GM18870 (cell line): ENCODE data around the gene NTN1.

Experiments used
- ATAC-seq: cut with Tn5 transposase; IDR thresholded peaks from one replicate; pipeline ENCODE4 v1.9.1; 2021; ENCODE audit warnings: moderate library complexity; ENCODE audit not compliant: unreplicated experiment

Gene NTN1

DNA sequence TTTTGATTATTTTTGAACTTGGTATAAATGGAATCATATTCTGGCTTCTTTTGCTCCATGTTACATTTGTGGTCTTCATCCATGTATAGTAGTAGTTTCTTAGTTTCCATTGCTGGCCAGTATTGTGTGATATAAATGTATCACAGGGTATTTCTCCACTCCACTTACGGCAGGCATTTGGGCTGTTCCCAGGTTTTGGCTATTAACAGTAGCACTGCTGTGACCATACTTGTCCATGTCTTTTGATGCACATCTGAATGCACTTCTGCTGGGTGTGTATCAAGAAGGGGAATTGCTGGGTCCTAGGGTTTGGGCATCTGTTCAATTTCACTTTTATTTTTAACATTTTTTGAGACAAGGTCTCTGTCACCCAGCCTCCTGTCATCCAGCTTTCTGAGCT, 13.9 kb downstream of the NTN1 start:
- no peak for ATAC-seq

DNA sequence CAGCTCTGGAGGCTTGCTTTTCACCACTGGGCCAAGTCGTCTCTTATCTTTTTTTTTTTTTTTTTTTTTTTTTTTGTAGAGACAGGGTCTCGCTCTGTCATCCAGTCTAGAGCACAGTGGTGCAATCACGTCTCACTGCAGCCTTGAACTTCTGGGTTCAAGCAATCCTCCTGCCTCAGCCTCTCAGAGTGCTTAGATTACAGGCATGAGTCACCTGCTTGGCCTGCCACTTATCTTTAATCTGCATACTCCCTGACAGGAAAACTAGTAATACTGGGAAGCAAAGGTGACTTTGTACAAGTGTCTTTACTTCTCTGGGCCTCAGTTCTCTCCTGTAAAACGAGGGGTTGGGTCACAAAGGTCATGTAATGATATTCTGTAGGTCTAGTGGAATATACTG, 15.0 kb downstream of the NTN1 start:
- ATAC-seq, result no peak

DNA sequence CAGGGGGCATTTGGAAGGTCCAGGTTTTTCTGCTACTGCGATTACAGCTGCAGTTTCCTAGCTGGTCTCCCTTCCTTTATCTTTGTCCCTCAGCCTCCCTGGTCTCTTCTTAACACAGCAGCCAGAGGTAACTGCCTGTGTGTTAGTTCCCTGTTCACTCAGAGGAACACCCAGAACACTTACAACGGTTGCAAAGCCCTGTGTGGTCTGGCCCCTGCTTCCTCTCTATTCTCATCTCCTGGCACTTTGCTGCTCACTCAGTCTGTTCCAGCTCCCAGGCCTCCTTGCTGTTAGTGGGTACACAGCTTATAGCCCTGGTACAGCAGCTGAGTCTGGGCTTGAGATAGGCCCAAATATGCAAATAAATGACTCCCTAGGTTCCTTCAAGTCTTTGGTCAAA, 16.4 kb downstream of the NTN1 start:
- no peak for ATAC-seq

DNA sequence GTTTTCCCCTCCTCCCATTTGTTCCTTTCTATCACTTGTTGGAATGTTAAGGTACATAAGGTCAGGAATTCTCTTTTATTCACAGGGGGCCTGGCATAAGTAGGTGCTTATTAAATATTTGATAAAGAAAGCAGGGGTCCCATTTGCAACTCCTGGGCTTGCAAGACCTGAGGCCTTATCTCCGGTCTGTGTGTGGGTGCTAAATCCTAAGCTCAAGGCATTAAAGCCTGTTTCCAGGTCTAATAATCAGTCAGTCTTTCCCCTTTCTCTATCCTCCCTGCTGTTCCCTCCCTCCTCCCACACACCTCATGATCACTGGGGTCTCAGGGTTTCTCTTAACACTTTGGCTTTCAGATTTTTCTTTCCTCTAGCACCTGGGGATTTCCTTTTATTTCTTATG, 17.1 kb downstream of the NTN1 start:
- ATAC-seq, result no peak

DNA sequence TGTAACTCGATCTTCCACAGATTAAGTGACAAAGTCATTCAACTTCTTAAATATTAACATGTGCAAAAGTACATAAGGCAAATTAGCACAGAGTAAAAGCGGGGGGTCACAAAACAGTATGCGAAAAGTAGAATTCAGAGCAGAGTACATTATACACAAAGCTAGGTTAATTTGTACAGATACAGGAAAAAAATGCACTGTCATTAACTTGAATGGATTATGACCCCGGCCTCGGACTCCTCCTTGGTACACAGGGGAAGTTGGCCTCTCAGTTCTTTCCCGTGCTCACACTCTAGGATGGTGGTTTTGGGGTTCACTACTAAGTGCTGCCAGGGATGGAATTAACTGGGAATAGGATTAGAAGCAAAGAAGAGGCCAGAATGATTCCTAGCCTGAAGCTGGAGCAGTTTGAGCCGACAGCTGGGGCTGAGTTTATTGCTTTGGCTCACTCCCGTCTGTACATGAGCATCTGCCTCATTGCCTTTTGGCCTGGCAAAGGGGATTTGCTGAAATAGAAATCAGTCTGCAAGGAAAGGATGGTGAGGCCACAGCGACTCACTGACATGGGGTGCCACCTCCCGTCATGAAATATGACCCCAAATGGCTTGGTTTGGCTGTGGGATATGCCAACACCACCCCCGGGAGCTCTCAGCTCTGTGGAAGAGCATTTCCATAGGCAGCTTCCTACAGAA, 23.6 kb downstream of the NTN1 start:
- no peak for ATAC-seq

DNA sequence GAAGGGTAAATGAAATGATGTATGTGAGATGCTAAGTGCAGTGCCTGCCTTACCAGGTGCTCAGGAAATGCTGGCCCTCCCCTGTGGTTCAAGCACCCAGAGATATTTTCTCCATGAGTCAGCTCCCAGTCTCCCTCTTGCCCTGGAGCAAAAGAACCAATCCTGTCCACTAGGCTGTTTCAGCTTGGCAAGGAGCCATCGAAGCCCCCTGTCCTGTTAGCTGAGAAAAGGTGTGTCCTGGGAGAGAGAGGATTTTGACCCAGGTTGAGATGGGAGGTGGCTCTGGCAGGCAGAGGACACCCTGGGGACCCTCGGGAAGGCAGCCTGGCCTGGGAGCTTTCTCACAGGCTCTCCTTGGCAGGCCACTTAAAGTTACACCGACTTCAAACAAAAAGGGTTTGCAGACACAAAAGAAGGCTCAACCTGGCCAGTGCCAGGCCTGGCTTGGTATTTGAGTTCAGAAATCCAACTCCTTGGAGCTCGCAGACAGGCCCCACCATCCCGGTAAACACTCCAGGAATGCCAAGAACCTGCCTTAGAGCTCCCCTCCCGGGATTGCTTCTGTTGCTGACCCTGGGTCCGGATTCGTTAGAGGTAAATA, 29.6 kb downstream of the NTN1 start:
- ATAC-seq, result no peak

DNA sequence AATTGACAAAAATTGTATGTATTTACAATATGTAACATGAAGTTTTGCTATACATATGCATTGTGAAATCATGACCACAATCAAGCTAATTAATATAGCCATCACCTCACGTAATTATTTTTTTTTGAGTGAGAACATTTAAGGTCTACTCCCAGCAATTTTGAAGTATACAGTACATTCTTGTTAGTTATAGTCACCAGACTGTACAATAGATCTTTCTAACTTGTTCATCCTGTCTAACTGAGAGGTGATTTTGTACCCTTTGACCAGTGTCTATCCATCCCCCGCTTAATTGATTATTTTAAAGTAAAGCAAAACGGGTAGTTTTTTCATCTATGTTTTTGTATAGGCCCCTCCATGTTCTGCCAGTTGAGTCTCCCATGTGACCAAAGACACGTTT, 30.3 kb downstream of the NTN1 start:
- ATAC-seq, result no peak

DNA sequence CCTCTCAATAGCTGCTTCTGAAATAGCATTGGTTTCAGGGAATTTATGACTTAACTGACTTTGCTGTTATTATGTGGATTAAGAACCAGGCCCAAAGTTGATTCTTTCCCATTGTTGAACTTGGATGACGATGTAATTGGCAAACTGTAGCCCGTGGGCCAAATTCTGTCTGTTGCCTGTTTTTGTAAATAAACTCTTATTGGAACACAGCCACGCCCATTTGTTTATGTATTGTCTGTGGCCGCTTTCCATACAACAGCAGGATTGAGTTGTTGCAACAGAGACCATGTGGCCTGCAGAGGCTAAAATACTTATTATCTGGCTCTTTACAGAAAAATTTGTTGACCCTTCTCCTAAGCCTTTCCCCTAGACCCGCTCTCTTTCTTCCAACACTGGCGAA, 31.6 kb downstream of the NTN1 start:
- no peak for ATAC-seq

DNA sequence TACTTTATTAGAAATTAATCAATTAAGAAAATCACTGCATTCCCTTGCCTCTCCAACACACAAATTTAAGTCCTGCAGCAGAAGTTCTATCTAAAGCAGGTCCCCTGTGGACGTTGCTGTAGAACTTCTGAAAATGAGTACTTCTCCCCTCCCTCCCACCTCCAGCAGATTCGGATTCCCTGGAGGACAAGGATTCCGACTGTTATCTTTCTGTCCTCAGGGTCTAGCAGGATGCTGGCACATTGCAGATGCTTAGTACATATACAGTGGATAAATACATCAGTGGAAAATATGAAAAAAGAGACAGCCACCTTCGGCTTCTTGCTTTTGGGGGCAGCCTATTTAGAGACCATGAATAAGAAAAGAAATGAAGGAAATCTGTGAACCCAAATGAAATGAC, 32.1 kb downstream of the NTN1 start:
- no peak for ATAC-seq

DNA sequence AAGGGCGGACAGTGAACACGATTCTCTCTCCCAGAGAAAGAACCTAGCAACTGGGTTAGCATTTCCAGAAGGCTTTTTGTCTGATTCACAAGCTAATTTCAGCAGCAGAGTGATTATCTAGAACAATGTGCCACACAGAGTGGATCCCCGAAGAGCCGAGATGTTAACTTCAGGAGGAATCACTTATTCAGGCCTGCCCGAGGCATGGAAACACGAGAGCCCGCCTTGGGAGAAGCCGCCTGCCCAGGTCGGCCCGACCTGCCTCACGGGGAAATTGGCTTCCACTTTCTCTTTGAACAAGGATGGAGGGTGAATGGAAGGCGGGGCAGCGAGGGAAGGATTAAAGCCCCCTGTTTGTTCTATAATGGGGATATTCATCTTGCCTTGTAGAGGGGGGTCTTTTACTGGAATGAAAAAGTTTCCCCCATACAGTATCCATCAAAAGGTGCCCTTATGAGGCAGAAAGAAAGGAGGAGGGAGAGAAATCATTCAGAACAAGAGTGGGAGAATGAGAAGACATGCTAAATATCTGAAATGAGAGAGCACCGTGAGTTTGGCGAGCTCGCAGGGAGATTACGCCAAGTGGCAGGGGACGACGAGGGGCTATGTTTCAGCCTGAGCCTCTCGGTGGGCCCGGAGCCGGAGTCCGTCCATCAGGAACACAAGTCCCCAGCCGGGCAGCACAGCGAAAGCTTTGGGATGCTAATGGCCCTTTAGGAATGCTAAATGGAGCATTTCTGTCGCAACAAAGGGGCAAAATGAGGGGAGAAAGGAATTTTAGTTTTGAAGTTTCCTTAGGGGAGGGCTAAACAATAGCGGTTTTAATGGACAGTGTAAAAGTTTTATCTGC, 33.0 kb downstream of the NTN1 start:
- ATAC-seq, result no peak

DNA sequence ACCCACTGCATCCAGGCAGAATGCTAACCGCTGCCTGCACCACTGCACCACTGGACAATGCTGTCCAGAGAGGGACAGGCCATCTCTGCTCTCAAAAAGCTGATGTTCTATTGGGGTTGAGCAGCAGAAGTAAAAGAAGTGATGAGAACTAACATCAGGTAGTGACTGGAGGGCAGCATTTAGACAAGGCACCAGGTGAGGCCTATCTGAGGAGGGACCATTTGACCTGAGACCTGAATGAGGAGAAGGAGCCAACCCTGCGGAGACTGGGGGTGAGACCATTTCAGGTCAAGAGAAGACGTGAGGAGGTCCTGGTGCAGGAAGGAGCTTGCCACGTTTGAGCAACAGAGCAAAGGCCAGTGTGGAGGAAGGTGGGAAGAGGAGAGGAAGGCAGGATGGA, 34.0 kb downstream of the NTN1 start:
- ATAC-seq, result no peak

DNA sequence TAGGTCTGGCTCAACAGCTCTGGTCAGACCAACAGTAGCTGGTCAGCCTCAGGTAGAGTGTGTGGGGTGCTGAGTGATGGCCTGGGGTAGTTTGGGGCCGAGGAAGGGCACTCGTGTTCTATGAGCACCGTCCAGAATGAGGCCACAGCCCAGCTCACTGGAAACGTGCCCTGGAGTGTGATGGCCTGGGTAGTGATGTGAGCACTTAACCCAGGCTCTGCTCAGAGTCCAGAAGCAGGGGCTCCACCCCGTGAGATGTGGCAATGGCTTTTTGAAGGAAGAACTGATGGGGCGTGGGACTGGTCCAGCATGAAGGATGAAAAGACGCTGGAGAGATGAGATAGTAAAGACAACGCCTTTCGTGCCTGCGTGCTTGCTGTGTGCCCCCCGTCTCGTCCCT, 35.3 kb downstream of the NTN1 start:
- ATAC-seq, result no peak

DNA sequence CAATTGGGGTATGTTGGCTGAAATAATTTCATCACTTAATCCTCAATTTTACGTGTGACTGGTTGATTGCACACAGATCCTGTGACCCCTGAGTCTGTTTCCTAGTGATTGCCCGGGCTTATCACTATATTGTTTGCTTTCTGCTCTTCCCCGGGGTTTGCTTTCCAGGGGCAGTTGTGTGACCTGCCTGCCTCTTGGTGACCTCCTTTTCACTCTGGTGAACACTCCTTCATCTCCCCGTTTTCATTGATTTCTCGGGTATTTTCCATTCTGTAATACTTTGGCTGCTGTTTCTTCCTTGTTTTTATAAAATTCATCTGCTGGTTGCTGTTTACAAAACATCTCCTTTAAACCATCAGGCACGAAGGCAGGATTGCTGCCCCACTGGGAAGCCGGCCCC, 36.0 kb downstream of the NTN1 start:
- ATAC-seq, result no peak

DNA sequence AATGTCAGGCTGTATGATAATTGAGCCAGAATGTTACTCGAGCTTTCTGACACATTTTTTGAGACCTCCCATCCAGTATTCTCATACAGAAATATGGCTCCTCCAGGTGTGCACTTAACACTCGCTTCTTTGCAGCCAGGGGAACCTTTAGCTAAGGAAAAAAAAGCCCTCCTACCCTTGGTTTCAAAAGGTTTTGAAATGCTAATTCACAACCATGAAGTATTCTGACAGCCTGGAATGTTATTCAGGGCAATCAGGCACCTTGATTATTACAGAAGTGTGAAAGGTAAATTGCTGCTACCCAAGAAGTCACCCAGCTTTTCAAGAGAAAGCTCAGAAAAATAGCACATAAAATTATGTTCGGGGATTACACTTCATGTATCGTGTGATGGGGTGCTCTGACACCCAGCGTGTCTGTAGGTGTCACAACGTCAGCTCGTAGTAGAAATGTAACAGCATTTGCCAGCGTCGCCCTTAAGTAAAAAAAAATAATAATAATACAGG, 41.1 kb downstream of the NTN1 start:
- no peak for ATAC-seq

DNA sequence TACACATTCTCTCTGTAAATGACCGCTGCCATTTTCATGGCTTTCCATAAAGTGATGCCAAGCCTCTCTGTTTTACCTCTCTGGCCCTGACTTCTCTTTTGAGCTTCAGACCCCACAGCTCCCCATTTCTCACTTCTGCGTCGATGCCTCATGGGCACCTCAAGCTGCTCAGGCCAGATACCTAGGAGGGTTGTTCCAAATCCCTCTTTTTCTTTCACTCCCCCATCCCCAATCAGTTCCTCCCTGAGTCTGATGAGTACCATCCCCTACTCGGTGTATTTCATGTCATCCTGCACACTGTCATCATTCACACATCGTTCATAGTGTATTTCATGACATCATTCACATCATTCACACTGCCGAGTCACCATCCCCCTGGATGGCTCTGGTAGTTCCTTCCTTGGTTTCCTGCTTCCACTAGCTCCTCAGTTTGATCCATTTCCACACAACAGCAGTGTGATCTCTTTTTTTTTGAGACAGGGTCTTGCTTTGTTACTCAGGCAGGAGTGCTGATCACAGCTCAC, 43.1 kb downstream of the NTN1 start:
- ATAC-seq, result no peak

DNA sequence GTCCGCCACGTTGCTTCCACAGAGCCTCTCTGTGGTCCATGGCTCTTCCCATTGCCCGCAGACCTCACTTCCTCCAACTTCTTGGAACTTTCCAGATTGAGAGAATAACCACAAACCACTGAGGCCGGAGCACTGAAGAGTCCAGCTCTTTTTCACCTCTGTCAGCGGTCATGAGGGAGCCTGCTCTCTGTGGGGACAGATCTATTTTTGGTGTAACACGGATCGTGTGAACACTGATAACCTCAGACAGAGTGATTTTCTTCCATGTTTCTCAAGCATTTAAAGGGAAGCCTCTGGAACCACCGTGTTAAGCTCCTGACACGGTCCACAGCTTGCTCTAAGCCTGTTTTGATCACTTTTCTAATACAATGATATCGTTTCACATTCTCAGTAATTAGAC, 49.7 kb downstream of the NTN1 start:
- ATAC-seq, result no peak

DNA sequence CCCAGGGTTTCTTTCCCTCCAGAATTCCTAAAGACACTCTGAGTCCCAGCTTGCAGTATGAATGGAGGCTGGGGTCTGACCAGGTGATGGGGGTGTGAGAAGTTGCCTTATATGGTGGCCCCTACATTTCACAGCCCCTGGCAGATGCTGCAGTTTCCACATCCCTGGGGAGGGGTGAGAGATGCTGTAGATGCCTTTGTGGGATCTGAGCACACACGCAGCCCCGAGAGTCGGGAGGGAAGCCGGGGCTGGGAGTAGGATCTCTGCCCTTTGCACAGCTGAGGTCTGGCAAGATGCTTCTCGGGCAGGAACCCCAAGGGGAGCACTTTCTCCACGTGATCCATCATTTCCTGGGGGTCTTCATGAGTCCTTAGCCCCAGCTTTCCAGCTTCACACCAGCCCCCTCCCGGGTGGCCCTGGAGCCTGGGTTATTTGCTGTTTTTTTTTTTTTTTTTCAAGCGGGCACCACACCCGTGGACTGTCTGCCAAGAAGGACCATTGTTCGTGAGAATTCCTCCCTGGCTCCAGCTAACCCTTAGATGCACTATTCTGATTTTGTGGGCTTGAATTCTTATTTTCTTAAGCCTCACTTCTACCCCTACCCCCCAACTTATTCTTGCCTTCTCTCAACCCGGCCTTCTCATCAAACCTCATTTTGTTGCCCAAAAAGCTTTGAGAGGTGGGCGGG, 50.6 kb downstream of the NTN1 start:
- ATAC-seq, result no peak

DNA sequence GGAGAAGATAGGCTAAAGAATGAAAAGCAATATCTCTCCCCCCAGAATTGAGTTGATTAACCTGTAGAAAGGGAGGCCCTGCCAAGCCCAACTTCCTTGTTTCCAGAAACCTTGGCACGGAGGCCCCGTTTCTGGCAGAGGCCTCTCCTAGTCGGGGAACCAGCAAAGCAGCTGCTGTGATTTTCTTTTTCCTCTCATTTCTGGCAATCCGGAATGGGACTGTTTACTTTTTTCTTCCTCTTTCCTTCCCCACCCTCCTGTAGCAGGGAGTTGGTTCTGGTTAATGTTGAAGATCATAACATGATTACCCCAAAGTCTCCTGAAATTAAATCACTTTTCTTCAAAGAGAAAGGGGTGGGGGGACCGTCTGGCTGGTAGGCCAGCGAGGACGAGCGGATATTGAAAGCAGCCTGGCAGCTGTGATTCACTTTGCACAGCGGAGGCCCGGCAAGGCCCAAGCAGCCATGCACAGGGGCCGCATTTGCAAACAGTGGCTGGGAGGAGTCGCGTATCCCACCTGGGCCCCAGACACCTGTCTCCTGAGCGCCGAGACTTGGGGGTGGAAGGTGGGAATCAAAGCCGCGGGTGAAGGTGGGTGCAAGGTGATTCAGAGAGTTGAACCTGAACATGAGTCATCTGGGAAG, 51.5 kb downstream of the NTN1 start:
- no peak for ATAC-seq

DNA sequence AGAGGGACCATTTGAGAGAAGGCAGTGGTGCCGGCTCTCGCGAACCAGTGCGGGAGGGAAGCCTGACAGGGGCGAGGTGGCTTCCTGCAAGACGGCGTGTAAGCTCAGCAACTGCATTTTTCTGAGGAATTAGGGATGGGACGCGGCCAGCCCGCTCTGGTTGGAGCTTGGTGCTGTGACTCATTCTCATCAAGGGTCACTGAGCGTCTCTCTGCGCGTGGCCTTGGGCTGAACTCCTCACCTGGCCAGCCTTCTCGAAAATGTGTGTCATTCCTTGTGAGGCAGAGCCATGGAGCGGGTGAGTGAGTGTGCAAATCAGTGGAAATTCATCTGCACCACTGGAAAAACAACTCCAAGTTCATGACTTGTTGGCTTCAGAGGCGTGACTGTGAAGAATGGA, 52.8 kb downstream of the NTN1 start:
- no peak for ATAC-seq

DNA sequence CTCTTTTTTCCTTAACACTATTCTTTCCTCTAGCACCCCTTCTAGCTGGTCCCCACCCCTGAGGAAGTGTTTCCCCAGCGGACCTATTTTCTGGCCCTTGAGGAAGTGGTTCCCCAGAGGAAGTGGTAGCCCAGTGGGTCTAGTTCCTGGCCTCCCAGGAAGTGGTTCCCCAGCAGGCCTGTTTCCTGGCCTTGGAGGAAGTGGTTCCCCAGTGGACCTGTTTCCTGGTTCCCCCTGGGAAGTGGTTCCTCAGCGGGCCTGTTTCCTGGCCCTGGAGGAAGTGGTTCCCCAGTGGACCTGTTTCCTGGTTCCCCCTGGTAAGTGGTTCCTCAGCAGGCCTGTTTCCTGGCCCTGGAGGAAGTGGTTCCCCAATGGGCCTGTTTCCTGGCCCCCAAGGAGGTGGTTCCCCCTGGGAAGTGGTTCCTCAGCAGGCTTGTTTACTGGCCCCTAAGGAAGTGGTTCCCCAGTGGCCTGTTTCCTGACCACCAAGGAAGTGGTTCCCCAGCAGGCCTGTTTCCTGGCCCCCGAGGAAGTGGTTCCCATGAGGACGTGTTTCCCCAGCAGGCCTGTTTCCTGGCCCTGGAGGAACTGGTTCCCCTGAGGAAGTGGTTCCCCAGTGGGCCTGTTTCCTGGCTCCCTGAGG, 58.3 kb downstream of the NTN1 start:
- no peak for ATAC-seq
